Measurements from ENCODE around the gene ACLY.

Gene ACLY

GRCh38 chr17:41882756-41883155 is 36.0 kb downstream of the ACLY start:
- Histone ChIP-seq H3K4me1 (ENCODE audit: control insufficient read depth, insufficient read depth, low read length) (no peaks in the 10 kb centered on the region), H3K27ac (ENCODE audit: extremely low read depth, low read depth, low read length) (no peak overlapping the region; the same call in 1 of the 2 replicates), H3K9me3 (ENCODE audit: control insufficient read depth, insufficient read depth, low read depth, low read length) (no peaks in the 10 kb centered on the region), H3K4me3 (ENCODE audit: low read depth, low read length) (no peak overlapping the region), H3K36me3 (ENCODE audit: control insufficient read depth in 2 of 2, insufficient read depth in 1 of 2, low read length in 2 of 2) (peaks cover 82 to 96% of the 10 kb centered on the region in 2 experiments)
- CTCF ChIA-PET: no interaction called here
- POLR2A ChIA-PET: no interaction called here
- no peak for TF ChIP-seq ZEB2 (tag by site-specific recombination; IDR thresholded peaks at IDR 0.05)
- no peak for TF ChIP-seq ZNF362 (tag by site-specific recombination; IDR thresholded peaks at IDR 0.05)
- TF ChIP-seq ZNF335 (tag by site-specific recombination; conservative IDR thresholded peaks at IDR 0.05): no peak
- no peak for TF ChIP-seq KLF1 (tag by site-specific recombination; IDR thresholded peaks at IDR 0.05)
- TF ChIP-seq EGR2 (tag by site-specific recombination; IDR thresholded peaks at IDR 0.05; ENCODE audit: low read depth): no peak
- TF ChIP-seq, protein P1, sequence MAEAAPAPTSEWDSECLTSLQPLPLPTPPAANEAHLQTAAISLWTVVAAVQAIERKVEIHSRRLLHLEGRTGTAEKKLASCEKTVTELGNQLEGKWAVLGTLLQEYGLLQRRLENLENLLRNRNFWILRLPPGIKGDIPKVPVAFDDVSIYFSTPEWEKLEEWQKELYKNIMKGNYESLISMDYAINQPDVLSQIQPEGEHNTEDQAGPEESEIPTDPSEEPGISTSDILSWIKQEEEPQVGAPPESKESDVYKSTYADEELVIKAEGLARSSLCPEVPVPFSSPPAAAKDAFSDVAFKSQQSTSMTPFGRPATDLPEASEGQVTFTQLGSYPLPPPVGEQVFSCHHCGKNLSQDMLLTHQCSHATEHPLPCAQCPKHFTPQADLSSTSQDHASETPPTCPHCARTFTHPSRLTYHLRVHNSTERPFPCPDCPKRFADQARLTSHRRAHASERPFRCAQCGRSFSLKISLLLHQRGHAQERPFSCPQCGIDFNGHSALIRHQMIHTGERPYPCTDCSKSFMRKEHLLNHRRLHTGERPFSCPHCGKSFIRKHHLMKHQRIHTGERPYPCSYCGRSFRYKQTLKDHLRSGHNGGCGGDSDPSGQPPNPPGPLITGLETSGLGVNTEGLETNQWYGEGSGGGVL (tag by site-specific recombination; IDR thresholded peaks at IDR 0.05): no peak
- no peak for TF ChIP-seq HOXC10 (CRISPR knock-in tag; IDR thresholded peaks at IDR 0.05)
- no peak for TF ChIP-seq ZNF777 (tag by site-specific recombination; IDR thresholded peaks at IDR 0.05; ENCODE audit: borderline replicate concordance)
- no peak for TF ChIP-seq ZNF510 (tag by site-specific recombination; IDR thresholded peaks at IDR 0.05; ENCODE audit: insufficient replicate concordance)
- no peak for TF ChIP-seq SCRT1 (tag by site-specific recombination; IDR thresholded peaks at IDR 0.05; ENCODE audit: borderline replicate concordance)
- TF ChIP-seq YY2 (tag by site-specific recombination; IDR thresholded peaks at IDR 0.05): no peak
- no peak for TF ChIP-seq SALL2 (tag by site-specific recombination; IDR thresholded peaks at IDR 0.05; ENCODE audit: borderline replicate concordance)
- TF ChIP-seq SP7 (tag by site-specific recombination; IDR thresholded peaks at IDR 0.05): no peak
- no peak for TF ChIP-seq ZNF24 (tag by site-specific recombination; IDR thresholded peaks at IDR 0.05)
- TF ChIP-seq ZNF560 (tag by site-specific recombination; IDR thresholded peaks at IDR 0.05; ENCODE audit: borderline replicate concordance): no peak
- TF ChIP-seq GLIS1 (tag by site-specific recombination; IDR thresholded peaks at IDR 0.05): no peak
- TF ChIP-seq ZSCAN23 (tag by site-specific recombination; IDR thresholded peaks at IDR 0.05): no peak
- no peak for TF ChIP-seq ZBTB11 (tag by site-specific recombination; conservative IDR thresholded peaks at IDR 0.05; ENCODE audit: low read depth)
- TF ChIP-seq ZNF747 (tag by site-specific recombination; IDR thresholded peaks at IDR 0.05): no peak

GRCh38 chr17:41880130-41880529 is 38.6 kb downstream of the ACLY start:
- Histone ChIP-seq H3K27ac (ENCODE audit: extremely low read depth, low read depth, low read length) (no peak overlapping the region), H3K4me3 (ENCODE audit: low read depth, low read length) (no peak overlapping the region), H3K9me3 (ENCODE audit: control insufficient read depth, insufficient read depth, low read depth, low read length) (no peaks in the 10 kb centered on the region), H3K4me1 (ENCODE audit: control insufficient read depth, insufficient read depth, low read length) (no peaks in the 10 kb centered on the region), H3K36me3 (ENCODE audit: control insufficient read depth in 2 of 2, insufficient read depth in 1 of 2, low read length in 2 of 2) (peaks cover 68 to 83% of the 10 kb centered on the region in 2 experiments)
- ChIA-PET CTCF (interaction anchor here (1.0 kb wide), 1 partner anchor 164 kb away, joined by 3 read pairs; no protein-coding TSS in a partner anchor), POLR2A (interaction anchor here (0.5 kb wide), 1 partner anchor 28 kb away, joined by 3 read pairs; no protein-coding TSS in a partner anchor)
- TF ChIP-seq ZNF121 (tag by site-specific recombination; IDR thresholded peaks at IDR 0.05) (no peak), ZBTB21 (tag by site-specific recombination; IDR thresholded peaks at IDR 0.05) (no peak), HOXD13 (CRISPR knock-in tag; IDR thresholded peaks at IDR 0.05; ENCODE audit: borderline replicate concordance) (no peak)

All from HEK293 (cell line).